IPS DF 4.7 (cell line): ENCODE results near the gene SDC4.

Experiments
- DNase-seq: peaks from one replicate; pipeline ENCODE4 v3.0.0-alpha.2; 2013; ENCODE audit warnings: low spot score; ENCODE audit errors: extremely low read depth

SDC4 gene, protein sequence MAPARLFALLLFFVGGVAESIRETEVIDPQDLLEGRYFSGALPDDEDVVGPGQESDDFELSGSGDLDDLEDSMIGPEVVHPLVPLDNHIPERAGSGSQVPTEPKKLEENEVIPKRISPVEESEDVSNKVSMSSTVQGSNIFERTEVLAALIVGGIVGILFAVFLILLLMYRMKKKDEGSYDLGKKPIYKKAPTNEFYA

DNA sequence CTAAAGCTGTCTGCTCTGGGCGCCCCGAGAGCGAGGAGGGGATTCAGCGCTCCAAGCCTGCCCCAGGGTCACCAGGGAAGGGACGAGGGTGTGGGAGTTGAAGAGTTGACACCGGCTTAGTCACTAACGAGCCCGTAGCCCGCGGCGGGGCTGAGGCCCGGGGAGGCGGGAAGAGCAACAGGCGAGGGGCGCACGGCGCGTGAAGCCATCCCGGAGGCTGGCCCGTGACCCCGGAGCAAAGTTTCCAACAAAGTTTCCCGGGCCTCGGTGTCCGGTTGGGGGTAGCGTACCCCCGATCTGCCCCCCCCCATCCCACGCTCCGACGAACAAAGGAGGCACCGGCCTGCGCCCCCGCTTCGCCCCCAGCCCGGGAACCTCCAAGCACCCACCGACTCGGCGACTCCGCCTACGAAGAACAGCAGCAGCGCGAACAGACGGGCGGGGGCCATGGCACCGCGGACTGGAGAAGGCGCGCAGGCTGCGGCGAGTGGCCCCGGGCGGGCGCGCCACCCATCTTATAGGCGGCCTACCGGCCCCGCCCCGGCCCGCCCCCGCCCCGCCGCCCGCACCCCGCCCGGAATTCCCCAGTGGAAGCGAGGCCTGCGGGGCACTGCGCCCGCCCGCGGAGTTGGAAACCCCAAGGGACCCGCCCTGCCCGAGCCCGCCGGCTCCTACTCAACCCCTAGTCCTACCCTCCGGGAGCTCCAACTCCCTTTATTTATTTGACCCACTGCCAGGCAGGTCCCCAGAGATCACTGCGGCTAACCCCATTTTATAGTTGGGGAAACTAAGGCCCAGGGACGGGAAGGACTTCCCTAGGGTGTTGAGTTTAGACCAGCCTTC lies at the start of gene SDC4:
Gene SDC4 (minus strand): TSS at position 489 of the 843 bp plus-strand sequence. CDS start 40 bp downstream, at position 449.
- no peak for DNase-seq

DNA sequence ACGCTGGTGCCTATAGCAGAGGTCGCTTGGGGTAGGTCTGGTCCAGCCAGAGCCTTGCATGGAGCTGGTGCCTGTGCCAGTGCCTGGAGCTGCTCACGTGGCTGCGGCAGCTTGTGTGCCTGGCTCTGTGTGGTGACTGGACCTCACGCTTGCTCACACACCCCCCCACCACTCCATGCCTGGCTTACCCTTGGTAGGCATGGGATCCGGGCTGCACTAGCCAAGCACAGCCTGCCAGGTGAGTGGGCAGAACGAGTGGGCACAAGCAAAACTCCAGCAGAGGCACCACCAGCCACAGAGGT lies 46.8 kb upstream of the SDC4 start:
- no peak for DNase-seq

DNA sequence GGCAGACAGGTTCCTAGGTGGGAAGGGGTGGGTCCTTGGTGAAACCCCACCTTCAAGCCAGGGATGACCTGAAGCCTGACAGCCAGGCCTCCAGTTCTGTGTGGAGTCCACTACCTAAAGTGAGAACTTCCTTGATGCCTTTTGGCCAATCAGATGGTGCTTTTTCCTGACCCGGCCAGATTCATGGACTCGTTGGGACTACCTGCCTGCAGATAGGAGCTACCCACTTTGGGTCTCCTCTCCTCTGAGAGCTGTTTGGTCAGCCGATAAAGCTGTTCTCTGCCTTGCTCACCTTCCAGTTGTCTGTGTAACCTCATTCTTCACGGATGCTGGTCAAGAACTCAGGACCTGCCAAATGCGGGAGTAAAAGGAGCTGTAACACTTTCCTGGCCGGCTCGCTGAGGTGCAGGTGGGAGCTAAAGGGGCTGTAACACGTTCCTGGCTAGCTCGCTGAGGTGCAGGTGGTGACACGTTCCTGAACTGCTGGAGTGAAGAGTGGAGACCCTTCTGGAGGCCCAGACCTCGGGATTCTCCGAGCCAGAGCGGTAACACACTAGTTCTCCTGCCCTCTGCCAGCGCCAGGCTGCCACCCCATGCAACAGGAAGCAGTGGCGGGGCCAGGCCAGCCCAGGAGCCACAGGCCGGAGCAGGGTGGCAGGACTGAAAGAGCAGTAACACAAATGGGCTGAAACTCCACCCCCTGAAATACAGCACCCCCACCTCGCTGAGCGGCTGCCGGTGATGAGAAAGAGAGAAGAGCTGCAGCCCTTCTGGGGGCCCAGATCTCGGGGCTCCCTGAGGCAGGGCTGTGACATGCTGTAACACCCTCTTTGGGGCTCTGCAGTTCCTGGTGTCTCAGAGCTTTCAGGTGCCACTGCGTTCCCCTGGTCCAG lies 46.2 kb upstream of the SDC4 start:
- DNase-seq: no peak

DNA sequence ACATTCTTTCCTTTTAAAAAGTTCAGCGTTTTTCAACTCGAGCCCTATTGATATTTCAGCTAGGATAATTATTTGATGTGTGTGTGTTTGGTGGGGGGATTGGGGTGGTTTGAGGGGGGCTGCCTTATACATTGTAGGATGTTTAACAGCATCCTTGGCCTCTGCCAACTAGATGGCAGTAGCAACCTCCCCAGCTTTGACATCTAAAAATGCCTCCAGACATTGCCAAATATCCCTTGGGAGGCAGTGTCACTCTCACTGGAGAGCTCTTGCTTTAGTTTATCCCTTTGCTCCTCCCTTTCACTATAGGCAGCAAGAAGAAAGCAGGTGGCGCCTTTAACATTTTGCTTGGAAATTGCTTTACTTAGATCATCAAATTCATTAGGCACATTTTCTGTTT lies 44.5 kb upstream of the SDC4 start:
- DNase-seq: no peak

DNA sequence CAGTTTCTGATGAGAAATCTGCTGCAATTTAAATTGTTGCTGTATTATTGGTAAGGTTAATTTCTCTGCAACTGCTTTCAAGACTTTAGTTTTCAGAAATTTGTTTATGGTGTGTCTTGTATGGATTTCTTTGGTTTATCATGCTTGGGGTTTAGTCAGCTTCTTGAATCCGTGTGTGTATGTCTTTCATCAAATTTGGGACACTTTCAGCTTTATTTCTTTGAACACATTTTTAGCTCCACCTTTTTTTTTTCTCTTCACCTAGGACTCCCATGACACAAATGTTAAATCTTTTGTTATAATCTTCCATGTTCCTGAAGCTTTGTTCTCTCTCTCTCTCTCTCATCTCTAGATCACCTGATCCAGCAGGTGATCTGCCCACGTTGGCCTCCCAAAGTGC lies 43.3 kb upstream of the SDC4 start:
- no peak for DNase-seq

DNA sequence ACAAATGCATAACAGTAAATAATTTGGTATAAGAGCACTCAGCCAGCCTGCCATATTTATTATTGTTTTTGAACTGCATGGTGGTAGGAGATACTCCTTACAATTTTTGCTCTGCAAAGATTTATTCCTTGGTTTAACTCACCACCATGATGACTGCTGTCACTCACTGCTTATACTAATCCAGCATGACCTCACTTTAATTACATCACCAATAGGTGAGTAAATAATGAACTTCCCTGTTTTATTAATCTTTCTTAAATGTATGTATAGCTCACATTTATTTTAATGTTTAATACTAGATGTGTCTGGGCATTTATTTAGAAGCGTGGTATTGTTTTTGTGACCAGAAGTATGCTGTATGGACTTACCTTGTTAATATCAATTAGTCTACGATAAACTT lies 42.7 kb upstream of the SDC4 start:
- no peak for DNase-seq

DNA sequence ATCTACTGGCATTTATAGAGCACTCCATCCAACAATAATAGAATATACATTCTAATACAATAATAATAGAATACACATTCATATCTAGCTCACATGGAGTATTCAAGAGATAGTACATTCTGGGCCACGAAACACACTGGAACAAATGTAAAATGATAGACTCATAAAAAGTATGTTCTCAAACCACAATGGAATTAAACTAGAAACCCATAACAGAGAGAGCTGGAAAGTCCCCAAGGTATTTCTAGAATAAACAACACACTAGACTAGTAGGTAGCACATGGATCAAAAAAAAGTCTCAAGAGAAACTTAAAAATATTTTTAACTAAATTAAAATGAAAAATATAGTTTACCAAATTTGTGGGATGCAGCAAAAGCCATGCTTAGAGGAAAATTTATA lies 39.0 kb upstream of the SDC4 start:
- no peak for DNase-seq

DNA sequence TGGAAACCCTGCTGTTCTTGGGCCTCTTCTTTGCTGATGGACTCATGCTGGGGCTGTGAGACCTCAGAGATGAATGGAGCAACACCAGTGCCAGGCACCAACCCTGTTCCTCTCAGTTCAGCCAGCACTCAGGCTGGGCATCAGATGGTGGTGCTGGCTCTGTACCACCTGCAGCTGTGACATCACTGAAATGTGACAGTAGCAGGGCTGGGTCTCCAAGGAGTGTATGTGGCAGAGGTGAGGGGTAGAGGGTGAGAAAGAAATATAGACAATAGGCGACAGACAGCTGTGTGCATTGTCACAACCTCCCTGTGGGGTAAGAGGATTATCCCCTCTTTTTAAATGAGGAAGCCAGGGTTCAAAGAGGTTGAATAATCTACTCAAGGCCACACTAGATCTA lies 30.0 kb upstream of the SDC4 start, which contains the start of gene TP53TG5:
Gene TP53TG5 (minus strand): TSS at position 135 of the 400 bp plus-strand sequence. CDS start 89 bp downstream, at position 46.
- no peak for DNase-seq

DNA sequence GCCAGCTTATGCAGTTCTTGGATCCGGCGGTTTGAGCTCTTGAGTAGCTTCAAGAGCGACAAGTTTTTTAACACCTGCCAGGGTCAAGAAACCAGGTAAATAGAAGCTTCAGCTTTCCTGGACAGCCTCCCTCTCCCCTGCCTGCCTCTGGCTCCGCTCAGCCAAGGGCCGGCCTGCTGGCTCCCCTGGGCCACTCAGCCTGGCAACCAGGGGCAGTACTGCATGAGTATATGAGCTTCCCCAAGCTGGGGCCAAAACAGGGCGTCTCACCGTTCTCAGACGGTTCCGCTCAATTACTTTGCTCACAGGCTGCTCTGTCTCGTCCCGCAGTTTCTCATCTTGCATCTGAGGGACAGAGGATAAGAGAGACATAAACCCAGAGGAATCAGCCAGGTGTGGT lies 29.0 kb upstream of the SDC4 start:
- no peak for DNase-seq

DNA sequence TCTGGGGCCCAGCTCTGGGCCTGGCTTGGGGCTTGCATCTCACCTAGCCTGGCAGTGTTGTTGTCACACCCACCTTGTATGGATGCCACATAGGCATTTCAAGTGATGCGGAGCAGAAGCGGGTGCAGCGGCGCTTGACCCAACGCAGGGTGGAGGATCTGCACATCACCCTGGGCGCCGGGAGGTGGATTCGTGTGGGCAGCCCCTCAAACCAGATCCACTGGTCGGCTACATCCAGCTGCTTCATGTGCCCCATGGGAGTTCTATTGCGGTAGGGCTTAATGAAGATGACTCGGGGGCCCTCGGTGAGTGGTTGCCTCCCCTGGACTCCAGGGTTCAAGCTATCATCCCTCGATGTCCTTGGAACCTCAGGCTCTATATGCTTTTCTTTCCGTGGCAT lies 26.7 kb upstream of the SDC4 start:
- DNase-seq: no peak

DNA sequence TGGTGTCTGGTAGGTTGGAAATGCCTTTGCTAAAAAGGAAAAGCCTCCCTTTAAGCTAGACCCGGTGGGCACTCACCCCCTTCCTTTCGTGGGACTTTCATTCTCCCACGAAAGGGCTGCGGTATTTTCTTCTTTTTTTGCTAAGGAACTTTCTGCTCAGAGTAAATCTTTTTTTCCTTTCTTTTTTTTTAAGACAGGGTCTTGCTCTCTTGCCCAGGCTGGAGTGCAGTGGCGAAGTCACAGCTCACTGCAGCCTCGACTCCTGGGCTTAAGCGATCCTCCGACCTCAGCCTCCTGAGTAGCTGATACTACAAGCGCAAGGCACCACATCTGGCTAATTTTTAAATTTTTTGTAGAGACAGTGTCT lies 25.9 kb upstream of the SDC4 start:
- no peak for DNase-seq

DNA sequence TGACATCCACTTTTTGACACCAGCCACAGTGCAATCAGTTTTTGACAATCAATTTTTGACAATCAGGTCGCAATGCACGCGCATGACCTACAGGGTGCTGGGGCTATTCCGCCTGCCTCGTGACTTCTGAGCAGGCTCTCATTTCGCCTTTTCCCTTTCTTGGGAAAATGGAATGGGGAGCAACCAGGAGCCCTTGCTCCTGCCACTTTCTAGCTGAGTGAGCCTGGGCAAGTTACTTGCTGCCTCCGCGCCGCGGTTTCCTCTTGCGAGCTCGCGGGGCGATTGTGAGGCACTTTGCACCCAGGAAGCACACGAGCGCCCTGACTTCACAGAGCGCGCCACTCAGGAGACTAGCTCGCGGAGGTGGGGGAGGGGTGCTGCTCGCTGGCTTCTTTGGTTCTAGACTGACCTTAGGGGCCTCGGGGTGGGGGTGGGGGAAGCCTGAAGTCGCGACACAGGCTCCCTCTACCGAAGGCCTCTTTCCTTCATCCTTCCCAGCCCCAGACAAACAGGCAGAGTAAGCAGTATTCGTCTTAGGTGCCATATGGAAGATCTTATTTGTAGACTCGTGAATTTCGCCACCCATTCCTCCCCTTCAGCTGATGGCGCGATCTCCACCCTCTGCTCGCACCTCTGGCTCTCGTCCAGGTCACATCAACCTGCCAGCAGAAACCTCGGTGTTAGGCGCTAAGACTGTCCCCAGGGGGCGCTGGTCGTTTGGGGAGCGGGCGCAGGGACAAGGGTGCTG lies 25.3 kb upstream of the SDC4 start:
- DNase-seq: no peak

DNA sequence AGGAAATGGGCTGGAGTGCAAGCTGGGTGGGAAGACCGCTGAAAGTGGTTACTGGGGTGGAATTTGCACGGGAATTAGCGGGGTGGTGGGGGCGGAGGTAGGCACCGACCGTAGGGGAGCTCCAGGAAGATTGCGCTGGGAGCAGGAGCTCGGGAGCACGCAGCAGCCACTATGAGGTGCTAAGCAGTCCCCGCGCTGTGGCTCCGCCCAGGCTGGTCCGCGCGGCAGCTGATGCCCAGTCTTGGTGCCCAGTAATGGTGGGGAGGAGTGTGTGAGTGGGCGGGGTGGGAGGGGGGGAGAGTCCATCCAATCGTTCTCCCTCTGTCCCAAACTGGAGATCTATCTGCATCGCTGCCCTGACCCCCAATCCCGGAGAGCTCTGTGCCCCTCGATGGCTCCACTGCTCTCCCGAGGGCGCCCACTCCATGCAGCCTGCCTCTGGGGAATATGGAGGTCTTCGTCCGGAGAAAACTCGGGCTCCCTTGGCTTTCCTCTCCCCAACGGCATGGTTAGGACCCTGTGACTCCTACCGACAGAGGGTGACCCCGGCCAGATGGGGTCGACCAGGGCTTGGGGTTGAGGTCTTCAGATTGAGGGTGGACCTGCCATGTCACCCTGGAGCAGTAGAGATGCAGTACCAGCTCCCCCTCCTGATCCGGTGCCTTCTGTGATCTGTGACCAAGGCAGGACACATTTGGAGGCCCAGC lies 24.6 kb upstream of the SDC4 start:
- DNase-seq: no peak

DNA sequence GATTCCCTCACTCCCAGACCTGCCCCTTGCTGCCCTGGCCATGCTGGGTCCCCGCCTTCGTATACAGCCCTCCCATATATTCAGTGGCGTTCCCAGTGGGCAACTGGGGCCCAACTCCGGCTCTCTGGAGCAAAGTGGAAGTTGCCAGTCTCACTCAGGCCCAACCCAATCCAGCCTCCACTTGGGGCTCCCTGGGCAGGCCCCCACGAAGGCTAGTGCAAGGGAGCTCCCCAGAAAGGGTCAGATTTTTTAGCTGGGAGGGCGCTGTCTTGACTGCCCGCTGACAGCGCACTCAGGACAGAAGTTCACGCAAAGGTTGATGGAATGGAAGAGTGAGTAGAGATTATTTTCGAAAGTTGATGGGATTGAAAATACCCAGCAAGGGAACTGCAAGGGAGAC lies 24.0 kb upstream of the SDC4 start:
- no peak for DNase-seq

DNA sequence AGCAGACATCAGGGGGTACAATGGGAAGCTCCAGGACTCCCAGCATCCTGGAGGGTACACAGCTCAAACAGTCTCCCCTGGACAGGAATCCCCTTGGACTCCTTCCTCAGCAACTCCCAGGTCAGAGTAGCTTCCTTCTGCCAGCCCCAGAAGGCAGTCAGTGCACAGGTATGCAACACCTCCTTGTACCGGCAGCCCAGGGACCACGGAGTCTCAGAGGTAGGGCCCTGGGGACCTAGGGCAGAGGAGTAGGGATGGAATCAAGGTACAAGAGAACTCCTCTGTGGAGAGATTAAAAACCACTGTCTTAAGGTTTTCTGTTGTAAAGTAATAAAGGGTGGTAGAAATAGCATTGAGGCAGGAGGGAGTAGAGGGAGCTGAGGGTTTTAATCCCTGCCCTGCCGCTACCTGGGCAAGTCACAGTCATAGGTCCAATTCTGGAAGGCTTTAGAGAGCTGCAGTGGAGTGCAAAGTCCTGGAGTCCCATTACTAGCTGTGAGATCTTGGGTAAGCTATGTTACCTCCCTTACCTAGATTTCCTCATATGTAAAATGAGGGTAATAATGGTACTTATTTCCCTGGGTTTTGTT lies 22.4 kb upstream of the SDC4 start:
- no peak for DNase-seq

DNA sequence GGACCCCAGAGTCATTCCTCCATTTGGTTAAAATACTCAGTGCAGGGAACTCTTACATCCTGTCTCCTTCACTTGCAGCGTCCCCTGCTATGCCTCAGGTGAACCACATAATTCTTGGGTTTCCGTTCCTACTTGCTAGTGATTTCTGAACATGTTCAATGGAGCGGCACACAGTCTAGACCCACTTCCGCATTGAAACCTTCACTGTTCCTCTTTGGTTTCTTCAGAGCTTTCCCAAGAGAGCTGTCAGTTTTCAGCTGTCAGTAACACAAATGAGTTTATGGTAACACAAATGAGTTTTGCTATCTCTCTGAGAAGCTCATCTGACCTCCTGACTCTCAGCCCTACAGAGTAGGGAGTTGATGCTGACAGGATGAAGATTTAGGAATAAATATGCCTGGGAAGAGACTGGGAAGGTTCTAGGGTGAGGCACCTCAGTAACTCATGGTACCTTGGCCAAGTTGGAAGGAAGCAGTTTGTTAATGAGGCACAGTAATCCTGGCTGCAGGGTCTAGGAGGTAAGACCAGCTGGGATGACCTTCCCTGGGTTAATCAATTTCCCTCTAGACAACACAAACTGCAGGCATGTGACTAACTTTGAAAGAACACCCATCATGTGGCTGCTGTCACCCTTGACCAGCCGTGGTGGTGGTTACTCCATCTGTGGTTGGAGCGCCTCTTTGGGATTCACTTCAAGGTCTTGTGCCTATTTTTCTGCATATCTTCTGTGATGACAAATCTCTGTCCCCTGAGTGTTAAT lies 20.2 kb upstream of the SDC4 start:
- DNase-seq: no peak

DNA sequence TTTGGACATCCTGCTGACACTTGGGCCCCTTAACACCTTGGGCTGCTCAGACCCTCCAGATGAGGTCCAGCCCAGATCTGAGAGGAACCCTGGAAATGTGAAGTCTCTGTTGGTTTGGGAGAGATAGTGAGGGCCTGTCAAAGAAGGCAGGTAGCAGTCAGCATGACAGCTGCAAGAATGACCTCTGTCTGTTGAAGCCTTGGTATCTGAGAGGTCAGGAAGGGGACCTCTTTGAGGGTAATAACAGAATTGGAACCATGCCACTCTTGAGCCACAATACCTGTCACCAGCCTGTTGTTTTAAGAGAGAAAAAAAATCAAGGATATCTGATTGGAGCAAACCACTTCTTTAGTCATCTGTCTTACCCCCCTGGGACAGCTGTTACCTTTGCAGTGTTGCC lies 18.9 kb upstream of the SDC4 start:
- no peak for DNase-seq

DNA sequence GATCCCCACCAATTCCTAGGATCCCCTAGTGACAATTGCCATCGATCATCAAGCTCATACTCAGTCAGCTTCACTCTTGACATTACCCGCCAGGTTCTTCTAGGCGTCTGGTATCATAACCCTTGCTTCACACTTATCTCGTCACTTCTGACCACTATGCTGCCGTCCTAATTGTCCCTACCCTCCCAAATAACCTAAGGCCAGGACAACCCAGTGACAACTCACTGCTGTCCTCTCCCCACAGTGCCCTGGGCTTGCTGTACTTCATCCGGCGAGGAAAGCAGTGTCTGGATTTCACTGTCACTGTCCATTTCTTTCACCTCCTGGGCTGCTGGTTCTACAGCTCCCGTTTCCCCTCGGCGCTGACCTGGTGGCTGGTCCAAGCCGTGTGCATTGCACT lies 18.4 kb upstream of the SDC4 start:
- no peak for DNase-seq

DNA sequence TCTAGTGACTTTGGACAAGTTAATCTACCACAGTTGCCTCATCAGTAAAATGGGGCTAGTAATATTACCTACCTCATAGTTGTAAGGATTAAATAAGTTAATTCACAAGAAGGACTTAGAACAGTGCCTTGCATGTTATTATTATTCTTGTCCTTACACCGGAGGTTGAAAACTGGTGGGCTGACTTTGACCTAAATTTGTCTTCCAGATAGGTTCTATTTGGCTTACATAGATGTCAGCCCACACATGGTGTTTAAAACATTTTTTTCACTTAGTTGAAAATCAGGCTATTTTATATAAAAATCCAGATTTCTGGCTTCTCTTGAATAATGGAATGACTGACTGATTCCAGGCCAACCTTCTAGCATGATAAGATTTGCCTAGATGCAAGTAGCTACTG lies 18.0 kb upstream of the SDC4 start:
- DNase-seq: no peak

DNA sequence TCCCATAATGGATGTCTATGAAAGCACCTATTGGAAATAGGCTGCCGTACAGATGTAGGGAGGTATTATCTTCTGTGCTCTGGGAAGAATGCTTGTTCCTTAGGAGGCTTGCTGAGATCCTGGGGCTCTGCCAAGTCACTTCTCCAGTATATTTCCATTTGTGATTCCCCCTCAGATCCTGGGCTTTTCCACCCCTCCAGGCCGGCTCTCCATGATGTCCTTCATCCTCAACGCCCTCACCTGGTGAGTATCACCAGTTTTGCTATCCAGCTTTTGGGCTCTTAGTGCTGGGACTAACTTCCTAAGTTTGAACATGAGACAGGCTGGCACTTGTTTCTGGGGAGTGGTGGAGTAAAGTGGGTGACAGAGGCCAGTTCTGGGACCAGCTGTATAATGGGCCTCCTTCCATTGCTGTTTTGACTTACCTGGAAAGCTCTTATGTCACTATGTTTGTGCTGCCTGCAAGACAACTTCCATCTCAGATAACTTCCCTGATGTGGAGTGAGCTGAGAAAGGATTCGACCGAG lies 17.3 kb upstream of the SDC4 start:
- no peak for DNase-seq
